Uterus (tissue), 2 donors: ENCODE measurements around the gene FUT3.

ENCODE experiments used
- POLR2A ChIP-seq, 2 donors: fragments of 450-650 bp; IDR thresholded peaks; one replicate each; pipeline ENCODE4 v1.6.1; 2016; ENCODE audit warnings: antibody characterized with exemption in 2 of 2, mild to moderate bottlenecking in 1 of 2, moderate library complexity in 1 of 2
- TF ChIP-seq, protein P1 (sequence below), 4 experiments: fragments of 200-600 bp in 2 of 4; fragments of 450-650 bp in 2 of 4; sonication (generic) in 2 of 4; IDR thresholded peaks; one replicate each; pipeline ENCODE4 v1.5.1; 2016 to 2019; ENCODE audit warnings: antibody characterized with exemption in 4 of 4, mild to moderate bottlenecking in 2 of 4, moderate library complexity in 1 of 4

DNA sequence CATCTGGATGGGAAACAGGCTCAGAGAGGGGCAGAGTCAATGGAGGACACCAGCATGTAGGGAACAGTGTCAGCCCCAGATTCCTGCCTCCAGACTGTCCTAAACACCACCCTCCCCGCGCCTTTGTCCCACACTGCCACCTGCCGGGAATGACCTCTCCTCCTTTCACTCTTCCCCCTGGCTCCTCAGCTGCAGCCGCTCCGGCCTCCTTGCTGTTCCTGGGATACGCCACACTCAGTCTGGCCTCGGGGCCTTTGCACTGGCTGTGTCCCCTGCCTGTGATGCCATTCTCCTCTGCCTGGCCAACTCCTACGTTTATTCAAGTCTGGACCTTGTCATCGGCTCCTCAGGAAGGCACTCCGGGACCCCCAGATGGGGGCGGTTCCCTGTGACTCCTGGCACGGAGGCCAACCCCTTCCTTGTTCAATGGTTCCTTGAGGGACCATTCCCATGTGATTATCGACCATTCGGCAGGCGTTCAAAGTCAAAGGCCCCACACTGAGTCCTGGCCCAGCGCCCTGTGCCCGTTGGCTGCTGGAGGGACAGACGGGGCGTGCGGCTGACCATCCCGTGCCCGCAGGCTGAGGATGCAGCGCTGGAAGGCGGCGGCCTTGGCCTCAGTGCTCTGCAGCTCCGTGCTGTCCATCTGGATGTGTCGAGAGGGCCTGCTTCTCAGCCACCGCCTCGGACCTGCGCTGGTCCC is 27.5 kb downstream of the FUT3 start:
- TF ChIP-seq, protein P1, sequence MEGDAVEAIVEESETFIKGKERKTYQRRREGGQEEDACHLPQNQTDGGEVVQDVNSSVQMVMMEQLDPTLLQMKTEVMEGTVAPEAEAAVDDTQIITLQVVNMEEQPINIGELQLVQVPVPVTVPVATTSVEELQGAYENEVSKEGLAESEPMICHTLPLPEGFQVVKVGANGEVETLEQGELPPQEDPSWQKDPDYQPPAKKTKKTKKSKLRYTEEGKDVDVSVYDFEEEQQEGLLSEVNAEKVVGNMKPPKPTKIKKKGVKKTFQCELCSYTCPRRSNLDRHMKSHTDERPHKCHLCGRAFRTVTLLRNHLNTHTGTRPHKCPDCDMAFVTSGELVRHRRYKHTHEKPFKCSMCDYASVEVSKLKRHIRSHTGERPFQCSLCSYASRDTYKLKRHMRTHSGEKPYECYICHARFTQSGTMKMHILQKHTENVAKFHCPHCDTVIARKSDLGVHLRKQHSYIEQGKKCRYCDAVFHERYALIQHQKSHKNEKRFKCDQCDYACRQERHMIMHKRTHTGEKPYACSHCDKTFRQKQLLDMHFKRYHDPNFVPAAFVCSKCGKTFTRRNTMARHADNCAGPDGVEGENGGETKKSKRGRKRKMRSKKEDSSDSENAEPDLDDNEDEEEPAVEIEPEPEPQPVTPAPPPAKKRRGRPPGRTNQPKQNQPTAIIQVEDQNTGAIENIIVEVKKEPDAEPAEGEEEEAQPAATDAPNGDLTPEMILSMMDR (IDR thresholded peaks at IDR 0.05), result no peak
- no peak for TF ChIP-seq POLR2A (IDR thresholded peaks at IDR 0.05)
